ENCODE results near the gene AMN1.
A peak's percentile ranks its signal among the peaks of the same experiment; 100 is the strongest.

Gene AMN1

DNA sequence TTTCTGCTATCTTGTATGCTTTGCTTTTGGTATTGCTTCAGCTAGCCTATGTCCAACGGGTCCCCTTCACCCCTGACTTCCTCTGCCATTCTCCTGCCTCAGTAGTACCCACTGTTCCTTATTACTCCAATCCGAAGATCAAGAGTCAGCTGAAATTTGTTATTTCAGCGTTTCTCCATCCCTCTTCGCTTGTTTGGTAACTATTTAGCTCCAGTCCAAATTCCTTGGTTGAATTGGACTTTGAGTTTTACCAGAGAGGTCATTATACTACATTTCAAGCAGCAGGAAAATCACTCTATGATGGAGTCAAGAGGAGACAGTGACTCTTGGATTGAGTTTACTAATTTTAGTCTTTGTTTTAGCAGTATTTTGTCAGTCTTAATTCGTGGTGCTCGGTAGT lies 64.8 kb downstream of the AMN1 start:
- TF ChIP-seq EZH2phosphoT487 (IDR thresholded peaks at IDR 0.05; ENCODE audit: low read depth), result no peak
- Histone ChIP-seq H2AFZ (ENCODE audit: low read depth, low read length) (no peak overlapping the region), H4K20me1 (ENCODE audit: insufficient read depth, low read length) (no peaks in the 10 kb centered on the region), H3K4me1 (ENCODE audit: low read length) (peaks cover 6% of the 10 kb centered on the region), H3K4me3 (ENCODE audit: low read length) (no peak overlapping the region), H3K27ac (ENCODE audit: low read length) (no peak overlapping the region), H3K9me3 (ENCODE audit: insufficient read depth, low read length) (peaks cover 3% of the 10 kb centered on the region; the same call in 1 of the 2 replicates), H3K4me2 (ENCODE audit: low read length) (no peak overlapping the region), H3K27me3 (ENCODE audit: low read depth, low read length) (no peaks in the 10 kb centered on the region), H3K79me2 (ENCODE audit: low read length) (no peaks in the 10 kb centered on the region), H3K36me3 (replicated peaks; ENCODE audit: low read depth, low read length) (peaks cover 4% of the 10 kb centered on the region), H3K9ac (ENCODE audit: low read length) (no peak overlapping the region)

DNA sequence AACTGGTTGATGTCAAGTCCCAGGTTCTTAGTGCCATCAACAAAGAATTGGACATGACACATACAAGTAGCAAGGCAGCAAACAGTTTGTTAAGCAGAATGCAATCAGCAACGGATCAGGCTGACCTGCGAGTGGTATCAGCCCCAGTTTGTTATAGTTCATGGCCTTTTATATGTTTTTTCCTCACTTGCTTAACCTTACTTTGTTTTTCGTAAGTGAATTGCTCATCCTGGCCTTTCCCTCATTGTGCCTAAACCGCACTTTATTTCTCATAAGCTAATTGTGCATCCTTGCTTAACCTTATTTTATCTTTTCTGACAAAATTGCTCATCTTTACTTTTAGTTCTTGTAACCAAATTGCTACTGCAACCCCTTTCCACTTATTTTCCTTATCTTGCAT lies 65.2 kb downstream of the AMN1 start:
- H3K27ac ChIP-seq (ENCODE audit: low read length), result no peak overlapping the region
- H3K79me2 ChIP-seq (ENCODE audit: low read length), result no peaks in the 10 kb centered on the region
- H2AFZ ChIP-seq (ENCODE audit: low read depth, low read length), result no peak overlapping the region
- H3K9me3 ChIP-seq (ENCODE audit: insufficient read depth, low read length), result no peaks in the 10 kb centered on the region; the same call in 1 of the 2 replicates
- H4K20me1 ChIP-seq (ENCODE audit: insufficient read depth, low read length), result no peaks in the 10 kb centered on the region
- no peak overlapping the region for H3K4me3 ChIP-seq (ENCODE audit: low read length)
- H3K4me1 ChIP-seq (ENCODE audit: low read length), result peaks cover 6% of the 10 kb centered on the region
- TF ChIP-seq EZH2phosphoT487 (IDR thresholded peaks at IDR 0.05; ENCODE audit: low read depth), result no peak
- TF ChIP-seq CTCF (IDR thresholded peaks at IDR 0.05; ENCODE audit: low read depth, low read length), result no peak
- H3K9ac ChIP-seq (ENCODE audit: low read length), result no peak overlapping the region
- no peaks in the 10 kb centered on the region for H3K36me3 ChIP-seq (replicated peaks; ENCODE audit: low read depth, low read length)
- no peak overlapping the region for H3K4me2 ChIP-seq (ENCODE audit: low read length)
- no peaks in the 10 kb centered on the region for H3K27me3 ChIP-seq (ENCODE audit: low read depth, low read length)

GRCh38 chr12:31662176-31662849 lies 66.5 kb downstream of the AMN1 start:
- Histone ChIP-seq H3K27ac (ENCODE audit: low read length) (no peak overlapping the region), H3K27me3 (ENCODE audit: low read depth, low read length) (no peaks in the 10 kb centered on the region), H3K4me2 (ENCODE audit: low read length) (no peak overlapping the region), H3K79me2 (ENCODE audit: low read length) (no peaks in the 10 kb centered on the region), H4K20me1 (ENCODE audit: insufficient read depth, low read length) (no peaks in the 10 kb centered on the region), H3K4me3 (ENCODE audit: low read length) (no peak overlapping the region), H3K36me3 (replicated peaks; ENCODE audit: low read depth, low read length) (no peaks in the 10 kb centered on the region), H3K9me3 (ENCODE audit: insufficient read depth, low read length) (no peaks in the 10 kb centered on the region; the same call in 1 of the 2 replicates), H3K4me1 (ENCODE audit: low read length) (peaks cover 12% of the 10 kb centered on the region), H3K9ac (ENCODE audit: low read length) (no peak overlapping the region), H2AFZ (ENCODE audit: low read depth, low read length) (0 out of 2 replicates have a peak overlapping the region, but pooled peaks have one; percentile 43)
- TF ChIP-seq EZH2phosphoT487 (IDR thresholded peaks at IDR 0.05; ENCODE audit: low read depth) (no peak), CTCF (IDR thresholded peaks at IDR 0.05; ENCODE audit: low read depth, low read length) (no peak)

DNA sequence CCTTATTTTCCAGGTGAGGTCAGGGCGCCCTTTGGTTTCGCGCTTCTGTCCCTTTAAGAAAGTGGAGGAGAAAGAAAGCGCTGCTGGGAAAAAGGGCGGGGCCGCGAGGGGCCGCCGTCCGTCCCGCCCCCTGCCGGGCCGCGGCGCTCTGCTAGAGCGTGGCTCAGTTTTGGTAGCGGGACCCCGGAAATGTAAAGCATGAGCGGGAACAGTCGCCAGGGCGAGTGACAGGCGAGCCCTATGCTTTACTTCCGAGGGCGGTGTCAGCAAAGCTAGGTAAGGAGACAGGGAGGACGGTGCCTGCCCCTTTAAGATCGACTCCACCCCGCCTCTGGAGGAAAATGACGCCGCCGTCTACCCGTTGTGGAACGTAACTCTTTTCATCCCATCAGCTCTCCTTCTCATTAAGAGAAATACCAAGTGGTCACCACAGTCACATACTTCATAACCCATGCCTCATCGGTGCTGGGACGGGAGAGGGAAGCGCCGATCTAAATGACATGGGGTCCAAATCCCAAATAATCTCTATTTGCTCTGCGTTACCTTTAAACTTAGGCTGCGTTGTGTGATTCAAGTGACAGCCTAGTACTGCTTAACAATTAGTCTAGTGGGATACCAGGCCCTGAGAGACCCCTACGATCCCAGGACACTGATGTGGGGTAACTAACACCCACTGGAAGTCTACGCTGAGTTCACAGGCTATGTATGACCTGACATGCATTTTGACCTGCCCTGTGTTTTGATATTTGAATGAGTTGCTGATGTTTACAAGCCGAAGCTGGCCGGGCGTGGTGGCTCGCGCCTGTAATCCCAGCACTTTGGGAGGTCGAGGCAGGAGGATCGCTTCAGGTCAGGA lies 69.5 kb downstream of the AMN1 start, which contains the start of gene ETFBKMT:
Gene ETFBKMT (plus strand): TSS at position 602 of the 856 bp plus-strand sequence. CDS start 2,266 bp downstream, outside the sequence.
- Histone ChIP-seq H3K27me3 (ENCODE audit: low read depth, low read length) (no peaks in the 10 kb centered on the region), H4K20me1 (ENCODE audit: insufficient read depth, low read length) (no peaks in the 10 kb centered on the region), H2AFZ (ENCODE audit: low read depth, low read length) (peak within 1 kb of the TSS; percentile 86), H3K9ac (ENCODE audit: low read length) (peak within 1 kb of the TSS; percentile 82), H3K4me2 (ENCODE audit: low read length) (peak within 1 kb of the TSS; percentile 92), H3K4me1 (ENCODE audit: low read length) (peaks cover 12% of the 10 kb centered on the region), H3K4me3 (ENCODE audit: low read length) (peak within 1 kb of the TSS; percentile 81), H3K36me3 (replicated peaks; ENCODE audit: low read depth, low read length) (no peaks in the 10 kb centered on the region), H3K27ac (ENCODE audit: low read length) (peak within 1 kb of the TSS; percentile 71), H3K9me3 (ENCODE audit: insufficient read depth, low read length) (no peaks in the 10 kb centered on the region), H3K79me2 (ENCODE audit: low read length) (no peaks in the 10 kb centered on the region)
- TF ChIP-seq CTCF (IDR thresholded peaks at IDR 0.05; ENCODE audit: low read depth, low read length) (peak; percentile 33), EZH2phosphoT487 (IDR thresholded peaks at IDR 0.05; ENCODE audit: low read depth) (no peak)

All from OCI-LY3 (cell line).